ENCODE results near the gene BCL7B. TPM values are rescaled to one million over a fixed set of nuclear protein-coding genes. Genes with fewer than 3 reads are reported as not detected.

The BCL7B gene
- total and polyA plus RNA-seq, 10 of the 15 experiments (the other 5 are each of a cell fraction or from before 2014, with no cell fraction given): 10.9 to 61.8 (median 50.2) TPM

DNA sequence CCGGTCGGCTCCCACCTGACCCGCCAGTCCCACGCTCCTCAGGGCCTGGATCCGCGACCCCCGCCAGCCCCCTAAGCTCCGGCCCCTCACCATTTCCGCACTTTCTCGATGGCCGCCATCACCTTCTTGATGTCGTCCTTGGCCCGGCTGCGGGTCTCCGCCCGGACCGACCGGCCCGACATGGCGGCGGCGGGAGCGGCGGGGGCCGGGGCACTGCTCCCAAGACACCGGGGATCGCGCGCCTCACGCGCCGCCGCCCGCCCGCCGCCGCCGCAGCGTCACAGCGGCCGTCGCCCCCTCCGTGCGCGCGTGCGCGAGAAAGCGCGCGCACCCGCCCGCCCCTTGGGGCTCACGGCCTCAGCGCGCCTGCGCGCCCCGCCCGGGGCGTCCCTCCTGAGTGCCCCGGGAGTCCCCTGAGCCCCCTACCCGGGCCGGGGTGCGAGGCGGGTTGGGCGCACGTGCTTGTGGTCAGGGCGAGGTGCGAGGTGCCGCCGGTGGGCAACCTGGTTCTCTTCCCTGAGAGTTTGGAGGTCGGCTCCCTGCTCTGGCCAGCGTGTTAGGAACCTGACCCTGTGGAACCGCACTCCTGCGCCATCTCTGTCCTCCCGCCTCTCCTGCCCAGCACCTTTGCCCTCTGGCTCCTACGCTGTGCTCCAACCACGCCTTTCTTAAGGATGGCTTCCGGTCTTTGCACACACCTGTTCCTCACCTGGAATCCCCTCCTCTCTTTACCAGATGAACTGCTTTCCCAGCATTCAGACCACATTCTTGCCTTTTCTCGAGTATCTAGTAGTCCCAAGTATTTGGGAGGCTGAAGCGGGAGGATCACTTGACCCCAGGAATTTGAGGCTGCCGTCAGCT is at the start of gene BCL7B (continued):
- TF ChIP-seq POLR2AphosphoS5 (IDR thresholded peaks at IDR 0.05; ENCODE audit: low read length) (peak; percentile 72; the same call in 1 of the 2 replicates), BCL11A (IDR thresholded peaks at IDR 0.05; ENCODE audit: low read depth, low read length) (no peak), MYB (IDR thresholded peaks at IDR 0.05; ENCODE audit: borderline replicate concordance, low read depth, low read length) (no peak), TCF12 (IDR thresholded peaks at IDR 0.05; ENCODE audit: low read depth, low read length) (0 out of 2 replicates have a peak, but pooled peaks have one; percentile 12), RB1 (IDR thresholded peaks at IDR 0.05; ENCODE audit: borderline replicate concordance) (no peak; the same call in 1 of the 2 replicates), SUPT20H (IDR thresholded peaks at IDR 0.05; ENCODE audit: borderline replicate concordance, control insufficient read depth, low read depth, low read length) (no peak), PML (IDR thresholded peaks at IDR 0.05; ENCODE audit: low read length) (peak; percentile 23; the same call in 1 of the 2 replicates), RUNX3 (IDR thresholded peaks at IDR 0.05; ENCODE audit: low read length) (peak; percentile 71), FOXK2 (IDR thresholded peaks at IDR 0.05) (no peak), EGR1 (IDR thresholded peaks at IDR 0.05; ENCODE audit: borderline replicate concordance in 1 of 2, low read depth in 2 of 2, low read length in 2 of 2) (no peak), CHD1 (IDR thresholded peaks at IDR 0.05; ENCODE audit: low read depth, low read length) (no peak), TARDBP (IDR thresholded peaks at IDR 0.05; ENCODE audit: borderline replicate concordance) (no peak)
- TF ChIP-seq, protein P1, sequence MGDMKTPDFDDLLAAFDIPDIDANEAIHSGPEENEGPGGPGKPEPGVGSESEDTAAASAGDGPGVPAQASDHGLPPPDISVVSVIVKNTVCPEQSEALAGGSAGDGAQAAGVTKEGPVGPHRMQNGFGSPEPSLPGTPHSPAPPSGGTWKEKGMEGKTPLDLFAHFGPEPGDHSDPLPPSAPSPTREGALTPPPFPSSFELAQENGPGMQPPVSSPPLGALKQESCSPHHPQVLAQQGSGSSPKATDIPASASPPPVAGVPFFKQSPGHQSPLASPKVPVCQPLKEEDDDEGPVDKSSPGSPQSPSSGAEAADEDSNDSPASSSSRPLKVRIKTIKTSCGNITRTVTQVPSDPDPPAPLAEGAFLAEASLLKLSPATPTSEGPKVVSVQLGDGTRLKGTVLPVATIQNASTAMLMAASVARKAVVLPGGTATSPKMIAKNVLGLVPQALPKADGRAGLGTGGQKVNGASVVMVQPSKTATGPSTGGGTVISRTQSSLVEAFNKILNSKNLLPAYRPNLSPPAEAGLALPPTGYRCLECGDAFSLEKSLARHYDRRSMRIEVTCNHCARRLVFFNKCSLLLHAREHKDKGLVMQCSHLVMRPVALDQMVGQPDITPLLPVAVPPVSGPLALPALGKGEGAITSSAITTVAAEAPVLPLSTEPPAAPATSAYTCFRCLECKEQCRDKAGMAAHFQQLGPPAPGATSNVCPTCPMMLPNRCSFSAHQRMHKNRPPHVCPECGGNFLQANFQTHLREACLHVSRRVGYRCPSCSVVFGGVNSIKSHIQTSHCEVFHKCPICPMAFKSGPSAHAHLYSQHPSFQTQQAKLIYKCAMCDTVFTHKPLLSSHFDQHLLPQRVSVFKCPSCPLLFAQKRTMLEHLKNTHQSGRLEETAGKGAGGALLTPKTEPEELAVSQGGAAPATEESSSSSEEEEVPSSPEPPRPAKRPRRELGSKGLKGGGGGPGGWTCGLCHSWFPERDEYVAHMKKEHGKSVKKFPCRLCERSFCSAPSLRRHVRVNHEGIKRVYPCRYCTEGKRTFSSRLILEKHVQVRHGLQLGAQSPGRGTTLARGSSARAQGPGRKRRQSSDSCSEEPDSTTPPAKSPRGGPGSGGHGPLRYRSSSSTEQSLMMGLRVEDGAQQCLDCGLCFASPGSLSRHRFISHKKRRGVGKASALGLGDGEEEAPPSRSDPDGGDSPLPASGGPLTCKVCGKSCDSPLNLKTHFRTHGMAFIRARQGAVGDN (IDR thresholded peaks at IDR 0.05): peak; percentile 96
- TF ChIP-seq, protein P2, sequence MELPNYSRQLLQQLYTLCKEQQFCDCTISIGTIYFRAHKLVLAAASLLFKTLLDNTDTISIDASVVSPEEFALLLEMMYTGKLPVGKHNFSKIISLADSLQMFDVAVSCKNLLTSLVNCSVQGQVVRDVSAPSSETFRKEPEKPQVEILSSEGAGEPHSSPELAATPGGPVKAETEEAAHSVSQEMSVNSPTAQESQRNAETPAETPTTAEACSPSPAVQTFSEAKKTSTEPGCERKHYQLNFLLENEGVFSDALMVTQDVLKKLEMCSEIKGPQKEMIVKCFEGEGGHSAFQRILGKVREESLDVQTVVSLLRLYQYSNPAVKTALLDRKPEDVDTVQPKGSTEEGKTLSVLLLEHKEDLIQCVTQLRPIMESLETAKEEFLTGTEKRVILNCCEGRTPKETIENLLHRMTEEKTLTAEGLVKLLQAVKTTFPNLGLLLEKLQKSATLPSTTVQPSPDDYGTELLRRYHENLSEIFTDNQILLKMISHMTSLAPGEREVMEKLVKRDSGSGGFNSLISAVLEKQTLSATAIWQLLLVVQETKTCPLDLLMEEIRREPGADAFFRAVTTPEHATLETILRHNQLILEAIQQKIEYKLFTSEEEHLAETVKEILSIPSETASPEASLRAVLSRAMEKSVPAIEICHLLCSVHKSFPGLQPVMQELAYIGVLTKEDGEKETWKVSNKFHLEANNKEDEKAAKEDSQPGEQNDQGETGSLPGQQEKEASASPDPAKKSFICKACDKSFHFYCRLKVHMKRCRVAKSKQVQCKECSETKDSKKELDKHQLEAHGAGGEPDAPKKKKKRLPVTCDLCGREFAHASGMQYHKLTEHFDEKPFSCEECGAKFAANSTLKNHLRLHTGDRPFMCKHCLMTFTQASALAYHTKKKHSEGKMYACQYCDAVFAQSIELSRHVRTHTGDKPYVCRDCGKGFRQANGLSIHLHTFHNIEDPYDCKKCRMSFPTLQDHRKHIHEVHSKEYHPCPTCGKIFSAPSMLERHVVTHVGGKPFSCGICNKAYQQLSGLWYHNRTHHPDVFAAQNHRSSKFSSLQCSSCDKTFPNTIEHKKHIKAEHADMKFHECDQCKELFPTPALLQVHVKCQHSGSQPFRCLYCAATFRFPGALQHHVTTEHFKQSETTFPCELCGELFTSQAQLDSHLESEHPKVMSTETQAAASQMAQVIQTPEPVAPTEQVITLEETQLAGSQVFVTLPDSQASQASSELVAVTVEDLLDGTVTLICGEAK (IDR thresholded peaks at IDR 0.05; ENCODE audit: borderline replicate concordance): peak; percentile 34; the same call in 1 of the 2 replicates
- TF ChIP-seq, protein P3, sequence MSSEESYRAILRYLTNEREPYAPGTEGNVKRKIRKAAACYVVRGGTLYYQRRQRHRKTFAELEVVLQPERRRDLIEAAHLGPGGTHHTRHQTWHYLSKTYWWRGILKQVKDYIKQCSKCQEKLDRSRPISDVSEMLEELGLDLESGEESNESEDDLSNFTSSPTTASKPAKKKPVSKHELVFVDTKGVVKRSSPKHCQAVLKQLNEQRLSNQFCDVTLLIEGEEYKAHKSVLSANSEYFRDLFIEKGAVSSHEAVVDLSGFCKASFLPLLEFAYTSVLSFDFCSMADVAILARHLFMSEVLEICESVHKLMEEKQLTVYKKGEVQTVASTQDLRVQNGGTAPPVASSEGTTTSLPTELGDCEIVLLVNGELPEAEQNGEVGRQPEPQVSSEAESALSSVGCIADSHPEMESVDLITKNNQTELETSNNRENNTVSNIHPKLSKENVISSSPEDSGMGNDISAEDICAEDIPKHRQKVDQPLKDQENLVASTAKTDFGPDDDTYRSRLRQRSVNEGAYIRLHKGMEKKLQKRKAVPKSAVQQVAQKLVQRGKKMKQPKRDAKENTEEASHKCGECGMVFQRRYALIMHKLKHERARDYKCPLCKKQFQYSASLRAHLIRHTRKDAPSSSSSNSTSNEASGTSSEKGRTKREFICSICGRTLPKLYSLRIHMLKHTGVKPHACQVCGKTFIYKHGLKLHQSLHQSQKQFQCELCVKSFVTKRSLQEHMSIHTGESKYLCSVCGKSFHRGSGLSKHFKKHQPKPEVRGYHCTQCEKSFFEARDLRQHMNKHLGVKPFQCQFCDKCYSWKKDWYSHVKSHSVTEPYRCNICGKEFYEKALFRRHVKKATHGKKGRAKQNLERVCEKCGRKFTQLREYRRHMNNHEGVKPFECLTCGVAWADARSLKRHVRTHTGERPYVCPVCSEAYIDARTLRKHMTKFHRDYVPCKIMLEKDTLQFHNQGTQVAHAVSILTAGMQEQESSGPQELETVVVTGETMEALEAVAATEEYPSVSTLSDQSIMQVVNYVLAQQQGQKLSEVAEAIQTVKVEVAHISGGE (CRISPR knock-in tag; IDR thresholded peaks at IDR 0.05): no peak
